H1 (cell line): ENCODE measurements around the gene CIC. TPM values are rescaled to one million over a fixed set of nuclear protein-coding genes. Genes with fewer than 3 reads are reported as not detected.
A peak's percentile ranks its signal among the peaks of the same experiment; 100 is the strongest.

Source experiments
- CTCF ChIA-PET: fragments of 300-600 bp; sonication (Branson Sonifier 250); formaldehyde crosslinking; loops from one replicate; lab custom pipeline; 2021; ENCODE audit not compliant: partially characterized antibody; lab: Charles Lee
- POLR2A ChIA-PET: fragments of 300-600 bp; sonication (Branson Sonifier 250); formaldehyde crosslinking; loops from one replicate; lab custom pipeline; 2021; ENCODE audit warnings: inconsistent platforms; ENCODE audit not compliant: partially characterized antibody; lab: Charles Lee
- DNase-seq, 2 experiments: peaks; one replicate each; pipeline versions ENCODE4 v3.0.0 to v3.0.0-alpha.2; 2010 to 2022; ENCODE audit warnings: low spot score in 2 of 2, low read depth in 1 of 2, mixed read lengths in 1 of 2
- FAIRE-seq: peaks from 2 replicates; lab custom pipeline; 2011; peaks lifted over from hg19 to GRCh38; lab: Jason Lieb, UNC
- H2AFZ ChIP-seq: 2 replicates; pipeline ENCODE4 v1.8.1; 2012; ENCODE audit warnings: low read length, inconsistent platforms
- H2AK5ac ChIP-seq: 2 replicates; pipeline ENCODE4 v1.6.1; 2013; ENCODE audit warnings: low read depth, low read length
- H2BK120ac ChIP-seq: replicated peaks from 2 replicates; pipeline ENCODE3; 2013; ENCODE audit warnings: low read depth, low read length, inconsistent platforms
- H2BK12ac ChIP-seq: 2 replicates; pipeline ENCODE4 v1.6.1; 2013; ENCODE audit warnings: low read depth, low read length
- H2BK15ac ChIP-seq: 2 replicates; pipeline ENCODE4 v1.6.1; 2013; ENCODE audit warnings: low read length
- H2BK20ac ChIP-seq: 2 replicates; pipeline ENCODE4 v1.6.1; 2013; ENCODE audit warnings: low read length
- H2BK5ac ChIP-seq: 2 replicates; pipeline ENCODE4 v1.6.1; 2013; ENCODE audit warnings: low read depth, low read length
- H3K14ac ChIP-seq: 2 replicates; pipeline ENCODE4 v1.6.1; 2013; ENCODE audit warnings: inconsistent platforms; ENCODE audit not compliant: insufficient read length
- H3K18ac ChIP-seq: 2 replicates; pipeline ENCODE4 v1.6.1; 2013; ENCODE audit warnings: low read length; ENCODE audit errors: extremely low read depth
- H3K23ac ChIP-seq: 2 replicates; pipeline ENCODE4 v1.6.1; 2013; ENCODE audit warnings: inconsistent platforms; ENCODE audit not compliant: insufficient read length
- H3K23me2 ChIP-seq: 2 replicates; pipeline ENCODE4 v1.6.1; 2013; ENCODE audit warnings: low read depth, low read length
- H3K27ac ChIP-seq: 2 replicates; pipeline ENCODE4 v1.6.1; 2011; ENCODE audit warnings: low read depth, low read length, inconsistent platforms
- H3K27me3 ChIP-seq, 4 experiments: replicated peaks in 1 of 4; 1 replicate in 1 of 4; 2 replicates in 3 of 4; pipeline versions ENCODE4 v1.6.1 to v1.8.1; 2011 to 2013; ENCODE audit warnings: low read length in 3 of 4, mild to moderate bottlenecking in 3 of 4, inconsistent platforms in 2 of 4, mixed read lengths in 2 of 4, moderate library complexity in 1 of 4; ENCODE audit not compliant: control insufficient read depth in 3 of 4, insufficient read depth in 3 of 4; ENCODE audit errors: extremely low read depth in 1 of 4
- H3K36me3 ChIP-seq, 4 experiments: 2 replicates each; pipeline versions ENCODE4 v1.6.1 to v1.8.1; 2011 to 2013; ENCODE audit warnings: mild to moderate bottlenecking in 4 of 4, low read length in 3 of 4, moderate library complexity in 2 of 4, control low read depth in 1 of 4, inconsistent platforms in 1 of 4; ENCODE audit not compliant: insufficient read depth in 4 of 4, control insufficient read depth in 2 of 4
- H3K4ac ChIP-seq: replicated peaks from 2 replicates; pipeline ENCODE3; 2013; ENCODE audit warnings: low read length, low read depth, mixed read lengths, inconsistent platforms; ENCODE audit not compliant: insufficient read length
- H3K4me1 ChIP-seq, 4 experiments: replicated peaks in 1 of 4; 1 replicate in 1 of 4; 2 replicates in 3 of 4; pipeline versions ENCODE4 v1.6.1 to v1.8.1; 2011 to 2013; ENCODE audit warnings: low read length in 3 of 4, inconsistent platforms in 2 of 4, mixed read lengths in 1 of 4; ENCODE audit not compliant: insufficient read depth in 4 of 4, control insufficient read depth in 3 of 4
- H3K4me2 ChIP-seq, 2 experiments: 2 replicates each; pipeline versions ENCODE4 v1.6.1 to v1.8.1; 2011 to 2013; ENCODE audit warnings: low read depth in 2 of 2, low read length in 2 of 2, control low read depth in 1 of 2, inconsistent platforms in 1 of 2, mild to moderate bottlenecking in 1 of 2; ENCODE audit not compliant: insufficient read depth in 1 of 2
- H3K4me3 ChIP-seq, 4 experiments: fragments of 200-600, 300-600 bp in 1 of 4; sonication (generic), shearing (Covaris generic), sonication (Bioruptor Twin) in 1 of 4; 2 replicates each; pipeline versions ENCODE4 v1.5.1 to v1.8.1; 2011 to 2016; ENCODE audit warnings: low read length in 4 of 4, low read depth in 3 of 4, control low read depth in 2 of 4, inconsistent platforms in 2 of 4, mild to moderate bottlenecking in 2 of 4, mixed read lengths in 1 of 4, moderate library complexity in 1 of 4; ENCODE audit not compliant: insufficient read depth in 2 of 4; ENCODE audit errors: extremely low read depth in 1 of 4
- H3K56ac ChIP-seq: replicated peaks from 2 replicates; pipeline ENCODE3; 2013; ENCODE audit warnings: low read depth, mild to moderate bottlenecking, mixed read lengths, low read length, inconsistent platforms; ENCODE audit not compliant: insufficient read length
- H3K79me1 ChIP-seq: 2 replicates; pipeline ENCODE4 v1.6.1; 2013; ENCODE audit warnings: low read depth, low read length, control low read depth
- H3K79me2 ChIP-seq, 2 experiments: 2 replicates each; pipeline versions ENCODE4 v1.6.1 to v1.8.1; 2012 to 2013; ENCODE audit warnings: low read length in 2 of 2, mild to moderate bottlenecking in 2 of 2, inconsistent platforms in 1 of 2; ENCODE audit not compliant: insufficient read depth in 2 of 2, control insufficient read depth in 1 of 2
- H3K9ac ChIP-seq, 4 experiments: replicated peaks in 1 of 4; 1 replicate in 1 of 4; 2 replicates in 3 of 4; pipeline versions ENCODE4 v1.6.1 to v1.8.1; 2011 to 2013; ENCODE audit warnings: low read depth in 3 of 4, low read length in 3 of 4, control low read depth in 2 of 4, mild to moderate bottlenecking in 2 of 4, moderate library complexity in 2 of 4, inconsistent platforms in 1 of 4; ENCODE audit errors: extremely low read depth in 1 of 4
- H3K9me3 ChIP-seq, 2 experiments: 2 replicates each; pipeline versions ENCODE4 v1.6.1 to v1.8.1; 2012 to 2013; ENCODE audit warnings: mild to moderate bottlenecking in 2 of 2, moderate library complexity in 2 of 2, control low read depth in 1 of 2, inconsistent platforms in 1 of 2, low read depth in 1 of 2, low read length in 1 of 2, mixed read lengths in 1 of 2; ENCODE audit not compliant: insufficient read depth in 2 of 2
- H4K20me1 ChIP-seq, 2 experiments: replicated peaks in 1 of 2; 2 replicates each; pipeline versions ENCODE3 to v1.8.1; 2011 to 2013; ENCODE audit warnings: inconsistent platforms in 2 of 2, low read length in 2 of 2, mild to moderate bottlenecking in 1 of 2; ENCODE audit not compliant: insufficient read depth in 2 of 2, control insufficient read depth in 1 of 2
- H4K5ac ChIP-seq: 2 replicates; pipeline ENCODE4 v1.6.1; 2013; ENCODE audit warnings: low read length, low read depth, mixed read lengths, inconsistent platforms; ENCODE audit not compliant: insufficient read length
- H4K8ac ChIP-seq: 2 replicates; pipeline ENCODE4 v1.8.0; 2013; ENCODE audit warnings: mild to moderate bottlenecking, moderate library complexity, low read length, inconsistent platforms; ENCODE audit not compliant: insufficient read depth; ENCODE audit errors: extremely low read depth
- H4K91ac ChIP-seq: replicated peaks from 2 replicates; pipeline ENCODE3; 2013; ENCODE audit warnings: low read length, mixed read lengths, inconsistent platforms; ENCODE audit not compliant: insufficient read length
- CTBP2 ChIP-seq: IDR thresholded peaks from 2 replicates; pipeline ENCODE4 v1.7.0; 2011; ENCODE audit warnings: borderline replicate concordance, mild to moderate bottlenecking, moderate library complexity, mixed read lengths, low read length; ENCODE audit not compliant: insufficient read depth, insufficient read length
- E2F6 ChIP-seq: IDR thresholded peaks from 2 replicates; pipeline ENCODE4 v1.6.1; 2012; ENCODE audit warnings: inconsistent platforms
- KDM1A ChIP-seq: fragments of 200-600, 300-600 bp; sonication (generic); IDR thresholded peaks from 2 replicates; pipeline ENCODE4 v1.7.1; 2016; ENCODE audit warnings: mild to moderate bottlenecking, low read length, borderline replicate concordance
- NRF1 ChIP-seq: IDR thresholded peaks from 2 replicates; pipeline ENCODE4 v1.6.1; 2011; ENCODE audit warnings: mild to moderate bottlenecking, low read depth, low read length, improper control_type of control experiment
- POLR2AphosphoS5 ChIP-seq: IDR thresholded peaks from 2 replicates; pipeline ENCODE4 v1.6.1; 2011; ENCODE audit warnings: low read depth, low read length
- POU5F1 ChIP-seq: IDR thresholded peaks from 2 replicates; pipeline ENCODE4 v1.6.1; 2011; ENCODE audit warnings: low read depth, mild to moderate bottlenecking, low read length, moderate library complexity
- SIRT6 ChIP-seq: IDR thresholded peaks from one replicate; pipeline ENCODE4 v1.7.1; 2012; ENCODE audit warnings: low read length, inconsistent platforms
- SP1 ChIP-seq: IDR thresholded peaks from 2 replicates; pipeline ENCODE4 v1.6.1; 2011; ENCODE audit warnings: low read depth, low read length
- WGBS, 2 experiments: shearing (Covaris generic) in 1 of 2; methylation state at CpG; one replicate each; pipeline versions ENCODE4 v1.1.6 to v1.1.7; 2013 to 2015; ENCODE audit warnings: low lambda C conversion rate in 2 of 2, mixed read lengths in 2 of 2, inconsistent platforms in 1 of 2, low coverage in 1 of 2, missing lambda C conversion rate in 1 of 2; ENCODE audit not compliant: insufficient replicate concordance in 2 of 2, insufficient coverage in 1 of 2, insufficient read length in 1 of 2; ENCODE audit errors: extremely low coverage in 1 of 2, missing lambda C conversion rate in 1 of 2; 5-methylcytosine and 5-hydroxymethylcytosine counted together
- polyA plus RNA-seq, 7 experiments: library from polyadenylated mRNA; depleted of rRNA in 3 of 7; stranded (reverse) in 5 of 7; unstranded in 2 of 7; fragments of >200 nt in 5 of 7; fragments of 200-250 nt in 2 of 7; gene quantifications; 1 replicate in 5 of 7; 2 replicates in 1 of 7; 4 replicates in 1 of 7; pipeline versions ENCODE4 v1.2.1 to v1.2.3, GENCODE V29; 2011 to 2013; ENCODE audit warnings: missing spikeins in 2 of 7, mixed read lengths in 2 of 7
- total RNA-seq: library from RNA; stranded (reverse); fragmentation: NEBNext Ultra II Directional; extraction: Animal tissue kit (Norgen Biotek cat#: 25700); gene quantifications from 2 replicates; pipeline ENCODE4 v1.2.1, GENCODE V29; 2021

CIC gene
- total and polyA plus RNA-seq, 2 of the 8 experiments (the other 6 are each of a cell fraction or from before 2014, with no cell fraction given), result 13.2 to 43.6 TPM

GRCh38 chr19:42279155-42279901 is 10.3 kb downstream of the CIC start:
- H2BK120ac ChIP-seq, result no peak overlapping the region
- no peak overlapping the region for H4K8ac ChIP-seq
- H3K4me1 ChIP-seq, result peaks cover 9 to 33% (median 21%) of the 10 kb centered on the region in 4 experiments
- 0 out of 2 replicates have a peak overlapping the region, but pooled peaks have one; percentile 34 for H2AK5ac ChIP-seq
- H3K56ac ChIP-seq, result no peak overlapping the region
- no peak overlapping the region for H2AFZ ChIP-seq
- H2BK20ac ChIP-seq, result no peak overlapping the region
- H3K4me3 ChIP-seq, result peak overlapping the region; percentile 20 to 81 (median 74); a peak in 6 of 8 replicates
- H4K20me1 ChIP-seq, result peaks cover 0 to 5% of the 10 kb centered on the region in 2 experiments
- no peak overlapping the region for H4K91ac ChIP-seq
- H3K14ac ChIP-seq, result no peak overlapping the region
- H3K4ac ChIP-seq, result peak overlapping the region; percentile 36
- H2BK5ac ChIP-seq, result peak overlapping the region; percentile 63; the same call in 1 of the 2 replicates
- DNase-seq (no peak), FAIRE-seq (no peak)
- peaks cover 0 to 5% (median 2%) of the 10 kb centered on the region in 4 experiments; a peak in 2 of 8 replicates for H3K36me3 ChIP-seq
- no peak overlapping the region for H3K27ac ChIP-seq
- peaks cover 0 to 4% of the 10 kb centered on the region in 2 experiments; a peak in 1 of 4 replicates for H3K79me2 ChIP-seq
- H2BK12ac ChIP-seq, result no peak overlapping the region; the same call in 1 of the 2 replicates
- TF ChIP-seq NRF1 (no peak), KDM1A (no peak), POU5F1 (no peak), SP1 (no peak), CTBP2 (no peak), POLR2AphosphoS5 (no peak), SIRT6 (no peak), E2F6 (no peak)
- ChIA-PET POLR2A (interaction anchor here (0.6 to 6.5 kb wide), 15 partner anchors 8 to 187 kb away, joined by 3 to 68 read pairs (median 5); partner anchors contain the start of genes CIC, ERF, GSK3A and PAFAH1B3), CTCF (interaction anchor here (0.5 to 7.4 kb wide), 28 partner anchors 9 to 922 kb away, joined by 3 to 260 read pairs (median 4); partner anchors contain the start of genes CIC, ERF, GSK3A and POU2F2)
- no peaks in the 10 kb centered on the region for H3K27me3 ChIP-seq
- H3K23me2 ChIP-seq, result peaks cover 21% of the 10 kb centered on the region
- no peak overlapping the region; a peak in 1 of 7 replicates for H3K9ac ChIP-seq
- no peak overlapping the region for H3K23ac ChIP-seq
- H3K79me1 ChIP-seq, result peaks cover 7% of the 10 kb centered on the region
- 35% methylated on average over 6 of the region's 6 CpGs; no CpG with 5 or more reads in 1 of the 2 experiments for WGBS, 2 experiments
- no peaks in the 10 kb centered on the region for H3K9me3 ChIP-seq
- peak overlapping the region; percentile 81 to 96 for H3K4me2 ChIP-seq
- 0 out of 2 replicates have a peak overlapping the region, but pooled peaks have one; percentile 38 for H3K18ac ChIP-seq
- peak overlapping the region; percentile 95; the same call in 1 of the 2 replicates for H2BK15ac ChIP-seq
- no peak overlapping the region for H4K5ac ChIP-seq
